ENCODE data around the gene SP3.
"Not testable (repeated sequence)": the region's sequence is repeated elsewhere in the genome, so short reads cannot be mapped to it uniquely, and the experiment has no call there.

The SP3 gene

GRCh38 chr2:173896755-173897154, 68.4 kb downstream of the SP3 start:
- Histone ChIP-seq H3K4me3 (ENCODE audit: low read length) (no peak overlapping the region), H3K9me3 (ENCODE audit: control insufficient read depth, insufficient read depth, low read length) (no peaks in the 10 kb centered on the region), H3K27ac (ENCODE audit: low read depth, low read length) (no peak overlapping the region), H4K20me1 (ENCODE audit: control insufficient read depth, insufficient read depth, low read depth, low read length) (no peaks in the 10 kb centered on the region), H3K4me1 (ENCODE audit: control insufficient read depth, low read length) (peaks cover 21% of the 10 kb centered on the region), H3K27me3 (ENCODE audit: control insufficient read depth, low read length) (no peaks in the 10 kb centered on the region), H3K4me2 (ENCODE audit: low read length) (no peak overlapping the region), H3F3A (ENCODE audit: control insufficient read depth, insufficient read depth) (peaks cover 8% of the 10 kb centered on the region), H3K36me3 (ENCODE audit: control insufficient read depth, low read length) (no peaks in the 10 kb centered on the region), H3K79me2 (ENCODE audit: control insufficient read depth, low read length) (no peaks in the 10 kb centered on the region), H3K9me2 (replicated peaks; ENCODE audit: control insufficient read depth, low read length) (no peaks in the 10 kb centered on the region)
- no peak for TF ChIP-seq EZH2phosphoT487 (IDR thresholded peaks at IDR 0.05; ENCODE audit: borderline replicate concordance, low read length)
- TF ChIP-seq, protein P1, sequence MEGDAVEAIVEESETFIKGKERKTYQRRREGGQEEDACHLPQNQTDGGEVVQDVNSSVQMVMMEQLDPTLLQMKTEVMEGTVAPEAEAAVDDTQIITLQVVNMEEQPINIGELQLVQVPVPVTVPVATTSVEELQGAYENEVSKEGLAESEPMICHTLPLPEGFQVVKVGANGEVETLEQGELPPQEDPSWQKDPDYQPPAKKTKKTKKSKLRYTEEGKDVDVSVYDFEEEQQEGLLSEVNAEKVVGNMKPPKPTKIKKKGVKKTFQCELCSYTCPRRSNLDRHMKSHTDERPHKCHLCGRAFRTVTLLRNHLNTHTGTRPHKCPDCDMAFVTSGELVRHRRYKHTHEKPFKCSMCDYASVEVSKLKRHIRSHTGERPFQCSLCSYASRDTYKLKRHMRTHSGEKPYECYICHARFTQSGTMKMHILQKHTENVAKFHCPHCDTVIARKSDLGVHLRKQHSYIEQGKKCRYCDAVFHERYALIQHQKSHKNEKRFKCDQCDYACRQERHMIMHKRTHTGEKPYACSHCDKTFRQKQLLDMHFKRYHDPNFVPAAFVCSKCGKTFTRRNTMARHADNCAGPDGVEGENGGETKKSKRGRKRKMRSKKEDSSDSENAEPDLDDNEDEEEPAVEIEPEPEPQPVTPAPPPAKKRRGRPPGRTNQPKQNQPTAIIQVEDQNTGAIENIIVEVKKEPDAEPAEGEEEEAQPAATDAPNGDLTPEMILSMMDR (IDR thresholded peaks at IDR 0.05; ENCODE audit: low read depth, low read length, poor library complexity, severe bottlenecking): no peak

- no peaks in the 10 kb centered on the region for H3K36me3 ChIP-seq (ENCODE audit: control insufficient read depth, low read length)
- no peaks in the 10 kb centered on the region for H3K27me3 ChIP-seq (ENCODE audit: control insufficient read depth, low read length)
- H3K9me2 ChIP-seq (replicated peaks; ENCODE audit: control insufficient read depth, low read length): no peaks in the 10 kb centered on the region
- no peaks in the 10 kb centered on the region for H3K4me1 ChIP-seq (ENCODE audit: control insufficient read depth, low read length)
- H3K9me3 ChIP-seq (ENCODE audit: control insufficient read depth, insufficient read depth, low read length): peaks cover 28% of the 10 kb centered on the region
- no peak overlapping the region for H3K27ac ChIP-seq (ENCODE audit: low read depth, low read length)
- no peak for TF ChIP-seq EZH2phosphoT487 (IDR thresholded peaks at IDR 0.05; ENCODE audit: borderline replicate concordance, low read length)
- TF ChIP-seq, protein P1 (IDR thresholded peaks at IDR 0.05; ENCODE audit: low read depth, low read length, poor library complexity, severe bottlenecking): no peak
- no peaks in the 10 kb centered on the region for H4K20me1 ChIP-seq (ENCODE audit: control insufficient read depth, insufficient read depth, low read depth, low read length)
- H3F3A ChIP-seq (ENCODE audit: control insufficient read depth, insufficient read depth): peaks cover 2% of the 10 kb centered on the region; the same call in 1 of the 2 replicates
- H3K79me2 ChIP-seq (ENCODE audit: control insufficient read depth, low read length): no peaks in the 10 kb centered on the region
- no peak overlapping the region for H3K4me2 ChIP-seq (ENCODE audit: low read length)
- H3K4me3 ChIP-seq (ENCODE audit: low read length): no peak overlapping the region
Observed at GRCh38 chr2:173892341-173892740, 72.8 kb downstream of the SP3 start.

DNA sequence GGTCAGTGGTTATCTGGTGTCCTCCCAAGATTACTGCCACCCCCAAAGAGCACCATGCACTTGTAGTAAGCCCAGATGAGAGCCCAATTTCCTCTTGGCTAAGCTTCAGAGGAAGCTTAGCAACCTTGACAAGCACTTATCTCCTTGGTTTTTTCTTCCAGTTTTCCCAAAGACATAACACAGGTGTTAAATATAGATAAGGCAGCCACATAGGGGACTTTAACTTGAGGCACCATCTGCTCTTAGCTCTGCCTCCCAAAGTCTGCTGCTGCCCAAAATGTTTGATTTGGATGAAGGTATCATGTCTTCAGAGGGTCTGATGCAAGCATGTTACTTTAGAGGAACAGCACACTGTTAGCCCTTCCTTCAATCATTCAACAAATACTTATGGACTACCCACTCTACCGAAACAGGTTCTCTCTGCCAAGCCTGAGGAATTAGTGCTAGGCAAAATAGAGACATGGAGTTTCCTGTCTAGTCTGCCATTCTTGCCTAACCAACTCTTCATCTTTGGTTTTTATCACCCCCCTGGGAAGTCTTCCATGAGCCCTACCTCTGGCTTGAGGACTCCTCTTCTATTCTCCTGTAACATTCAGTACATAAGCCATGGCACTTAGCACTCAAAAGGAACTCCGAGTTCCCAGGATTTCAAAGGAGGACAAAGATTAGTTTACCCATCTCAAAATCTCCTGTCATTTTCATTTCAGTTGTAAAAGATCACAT, 73.7 kb downstream of the SP3 start:
- H4K20me1 ChIP-seq (ENCODE audit: control insufficient read depth, insufficient read depth, low read depth, low read length): no peaks in the 10 kb centered on the region

GRCh38 chr2:173889464-173889863, 75.7 kb downstream of the SP3 start:
- not testable (repeated sequence) for H3K4me3 ChIP-seq (ENCODE audit: low read length); H4K20me1 ChIP-seq (ENCODE audit: control insufficient read depth, insufficient read depth, low read depth, low read length); H3F3A ChIP-seq (ENCODE audit: control insufficient read depth, insufficient read depth); H3K4me1 ChIP-seq (ENCODE audit: control insufficient read depth, low read length); H3K4me2 ChIP-seq (ENCODE audit: low read length); H3K27ac ChIP-seq (ENCODE audit: low read depth, low read length); H3K36me3 ChIP-seq (ENCODE audit: control insufficient read depth, low read length); H3K9me2 ChIP-seq (replicated peaks; ENCODE audit: control insufficient read depth, low read length); H3K79me2 ChIP-seq (ENCODE audit: control insufficient read depth, low read length); H3K27me3 ChIP-seq (ENCODE audit: control insufficient read depth, low read length)
- peaks cover 28% of the 10 kb centered on the region for H3K9me3 ChIP-seq (ENCODE audit: control insufficient read depth, insufficient read depth, low read length)

More for the DNA sequence above, 73.7 kb downstream of the SP3 start:
- no peaks in the 10 kb centered on the region for H3F3A ChIP-seq (ENCODE audit: control insufficient read depth, insufficient read depth)
- H3K79me2 ChIP-seq (ENCODE audit: control insufficient read depth, low read length): no peaks in the 10 kb centered on the region
- TF ChIP-seq EZH2phosphoT487 (IDR thresholded peaks at IDR 0.05; ENCODE audit: borderline replicate concordance, low read length): no peak
- TF ChIP-seq, protein P1 (IDR thresholded peaks at IDR 0.05; ENCODE audit: low read depth, low read length, poor library complexity, severe bottlenecking): no peak
- no peak overlapping the region for H3K27ac ChIP-seq (ENCODE audit: low read depth, low read length)
- H3K27me3 ChIP-seq (ENCODE audit: control insufficient read depth, low read length): no peaks in the 10 kb centered on the region
- no peak overlapping the region for H3K4me2 ChIP-seq (ENCODE audit: low read length)
- H3K9me3 ChIP-seq (ENCODE audit: control insufficient read depth, insufficient read depth, low read length): peaks cover 28% of the 10 kb centered on the region
- no peaks in the 10 kb centered on the region for H3K4me1 ChIP-seq (ENCODE audit: control insufficient read depth, low read length)
- no peaks in the 10 kb centered on the region for H3K9me2 ChIP-seq (replicated peaks; ENCODE audit: control insufficient read depth, low read length)
- no peaks in the 10 kb centered on the region for H3K36me3 ChIP-seq (ENCODE audit: control insufficient read depth, low read length)
- no peak overlapping the region for H3K4me3 ChIP-seq (ENCODE audit: low read length)
